HG02588 (cell line): Measurements from ENCODE around the gene MMAB.
"Not testable (repeated sequence)": the region's sequence is repeated elsewhere in the genome, so short reads cannot be mapped to it uniquely, and the experiment has no call there.

Source experiments
- ATAC-seq: cut with Tn5 transposase; IDR thresholded peaks from one replicate; pipeline ENCODE4 v1.9.1; 2021; ENCODE audit warnings: mild to moderate bottlenecking, moderate library complexity; ENCODE audit not compliant: unreplicated experiment

Gene MMAB

GRCh38 chr12:109604132-109604585, 30.9 kb upstream of the MMAB start:
- ATAC-seq, result no peak

GRCh38 chr12:109602132-109602531, 28.8 kb upstream of the MMAB start:
- not testable (repeated sequence) for ATAC-seq

DNA sequence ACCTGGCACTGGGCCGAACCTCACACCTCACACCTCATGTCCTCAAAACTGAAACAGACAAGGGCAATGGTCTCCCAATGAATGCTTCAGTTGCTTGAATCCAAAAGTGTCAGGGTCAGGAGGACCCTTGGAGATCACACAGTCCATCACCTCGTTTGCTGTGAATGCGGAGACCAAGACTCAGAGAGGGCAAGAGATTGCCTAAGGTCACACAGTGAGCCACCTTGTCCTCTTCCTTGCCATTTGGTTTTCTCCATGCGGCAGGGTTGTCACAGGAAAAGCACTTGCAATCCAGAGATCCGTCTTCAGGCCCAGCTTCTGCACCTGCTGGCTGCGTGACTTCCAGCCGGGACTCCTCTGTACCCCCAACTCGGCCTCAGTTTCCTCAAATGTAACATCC, 28.3 kb upstream of the MMAB start:
- no peak for ATAC-seq

DNA sequence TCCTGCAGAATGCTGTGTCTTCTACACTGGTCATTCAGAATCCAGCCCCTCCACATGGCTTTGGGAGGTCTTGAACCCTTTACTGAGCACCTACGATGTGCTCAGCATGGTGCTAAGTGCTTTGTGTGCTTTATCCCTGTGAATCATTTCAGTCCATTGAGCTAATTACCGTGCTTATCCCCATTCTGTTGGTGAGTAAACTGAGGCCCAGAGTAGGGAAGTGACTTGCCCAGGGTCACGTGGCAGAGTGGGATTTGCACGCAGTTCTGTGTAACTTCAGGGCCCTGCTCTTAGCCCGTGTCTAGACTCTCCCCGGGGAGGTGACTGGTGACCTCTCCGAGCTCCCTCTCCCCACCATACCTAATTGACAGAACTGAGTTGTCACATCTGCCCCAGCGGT, 27.7 kb upstream of the MMAB start:
- no peak for ATAC-seq

DNA sequence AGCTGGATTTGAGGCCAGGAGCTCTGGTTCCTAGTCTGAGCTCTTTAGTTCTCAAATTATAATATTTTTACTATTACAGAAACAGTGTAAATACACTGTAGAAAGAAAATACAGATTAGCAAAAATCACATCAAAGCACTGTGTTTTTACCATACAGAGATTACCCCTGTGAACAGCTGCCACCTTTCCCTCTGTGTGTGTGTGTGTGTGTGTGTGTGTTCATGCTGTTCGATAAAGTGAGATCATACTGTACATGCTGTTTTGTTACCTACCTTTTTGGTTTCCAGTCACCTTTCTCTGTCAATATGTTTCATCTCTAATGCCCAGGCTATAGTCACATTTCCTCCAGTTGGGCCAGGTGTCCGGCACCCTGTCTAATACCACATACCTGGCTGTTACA, 27.2 kb upstream of the MMAB start:
- no peak for ATAC-seq

GRCh38 chr12:109599087-109599486, 25.8 kb upstream of the MMAB start:
- no peak for ATAC-seq

DNA sequence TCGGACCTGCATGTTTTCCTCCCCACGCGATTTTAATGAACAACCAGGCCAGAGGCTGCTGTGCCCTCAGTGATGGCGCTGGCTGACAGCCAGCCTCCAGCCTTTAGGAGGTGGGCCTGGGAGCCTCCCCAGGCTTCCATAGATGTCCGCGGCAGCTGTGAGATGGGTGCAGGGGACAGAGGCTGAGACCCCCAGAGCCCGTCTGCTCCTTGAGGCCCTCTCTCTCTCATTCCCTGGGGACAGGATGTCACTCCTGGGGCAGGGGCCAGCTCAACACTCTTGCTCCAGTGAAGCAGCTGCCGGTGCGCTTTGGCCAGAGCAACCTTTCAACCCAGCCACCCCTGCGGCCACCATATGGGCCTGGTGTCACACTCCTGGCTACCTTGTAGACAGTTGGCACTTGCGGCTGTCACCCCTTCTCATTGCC, 25.1 kb upstream of the MMAB start:
- no peak for ATAC-seq

DNA sequence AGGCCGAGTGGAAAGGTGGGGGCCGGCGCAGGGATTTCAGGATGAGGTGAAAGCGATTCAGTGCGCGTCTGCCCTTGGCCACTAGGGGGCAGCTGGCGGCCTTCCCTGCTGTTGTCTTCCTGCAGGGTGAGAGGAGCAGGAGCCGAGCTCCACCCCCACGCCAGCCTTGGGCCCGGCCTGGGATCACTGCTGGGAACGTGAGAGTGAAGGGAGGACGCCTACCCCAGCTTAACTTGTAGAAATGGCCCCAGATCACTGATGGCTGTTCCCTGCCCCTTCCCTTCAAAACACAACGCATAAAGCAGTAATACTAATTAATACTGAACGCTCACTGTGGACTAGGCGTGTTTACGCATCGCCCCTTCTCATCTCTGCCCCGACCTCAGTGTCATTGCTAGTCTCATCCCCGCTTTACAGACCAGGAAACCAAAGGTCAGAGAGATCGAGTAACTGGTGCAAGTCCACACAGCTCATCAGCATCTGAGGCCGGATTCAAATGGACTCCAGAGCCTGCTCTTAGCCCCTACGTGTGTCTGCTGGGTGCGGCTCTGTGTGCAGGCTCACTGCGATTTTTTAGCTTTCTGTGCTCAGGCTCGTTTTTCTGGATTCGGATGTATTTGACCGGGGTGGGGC, 24.6 kb upstream of the MMAB start:
- no peak for ATAC-seq

DNA sequence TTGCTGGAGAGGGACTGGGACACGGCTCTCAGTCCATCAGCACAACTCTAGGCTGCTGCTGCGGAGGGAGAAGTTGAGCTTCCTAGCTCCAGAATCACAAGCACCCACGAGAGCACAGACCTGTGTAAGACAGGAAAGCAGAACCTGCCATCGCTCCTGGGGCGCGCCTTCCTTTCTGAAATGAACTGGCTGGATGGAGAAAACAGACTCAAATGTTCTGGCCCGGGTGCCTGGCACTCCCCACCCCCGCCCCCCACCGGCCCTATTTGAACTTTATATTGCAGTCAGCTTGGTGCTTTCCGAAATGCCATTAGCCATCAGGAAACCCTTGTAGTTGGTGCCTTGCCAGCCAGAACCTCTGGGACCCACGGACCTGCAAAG, 24.1 kb upstream of the MMAB start:
- ATAC-seq, result no peak

- ATAC-seq, result no peak
Observed at GRCh38 chr12:109596418-109597244, 23.3 kb upstream of the MMAB start.

DNA sequence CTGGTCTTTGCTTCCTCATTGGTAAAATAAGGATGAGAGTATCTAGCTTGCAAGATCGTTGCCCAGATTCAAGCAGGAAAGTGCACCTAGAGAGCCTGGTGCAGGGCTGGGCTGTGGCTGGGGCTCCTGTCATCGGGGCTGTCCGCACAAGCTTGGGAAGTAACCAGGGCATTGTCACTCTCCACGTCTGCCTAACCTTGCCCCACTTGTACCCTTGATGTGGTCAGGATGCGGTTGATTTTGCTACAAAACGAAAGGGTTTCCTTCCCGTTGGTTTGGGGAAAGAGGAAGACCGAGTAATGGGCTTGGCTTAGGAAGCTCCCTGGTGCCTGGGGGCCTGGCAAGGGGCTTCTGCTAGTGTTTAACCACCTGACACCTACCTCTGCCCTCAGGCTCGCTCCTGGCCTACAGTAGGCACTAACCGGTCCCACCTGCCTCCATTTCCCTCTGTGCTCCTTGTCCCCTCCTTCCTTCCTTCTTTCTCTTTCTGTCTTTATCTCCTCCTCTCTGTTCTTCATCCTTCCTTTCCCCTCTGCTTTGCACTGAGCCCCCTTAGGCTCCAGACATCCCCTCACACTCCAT, 22.1 kb upstream of the MMAB start:
- no peak for ATAC-seq

GRCh38 chr12:109594556-109595317, 21.4 kb upstream of the MMAB start:
- no peak for ATAC-seq

GRCh38 chr12:109592905-109593272, 19.6 kb upstream of the MMAB start:
- ATAC-seq, result no peak

DNA sequence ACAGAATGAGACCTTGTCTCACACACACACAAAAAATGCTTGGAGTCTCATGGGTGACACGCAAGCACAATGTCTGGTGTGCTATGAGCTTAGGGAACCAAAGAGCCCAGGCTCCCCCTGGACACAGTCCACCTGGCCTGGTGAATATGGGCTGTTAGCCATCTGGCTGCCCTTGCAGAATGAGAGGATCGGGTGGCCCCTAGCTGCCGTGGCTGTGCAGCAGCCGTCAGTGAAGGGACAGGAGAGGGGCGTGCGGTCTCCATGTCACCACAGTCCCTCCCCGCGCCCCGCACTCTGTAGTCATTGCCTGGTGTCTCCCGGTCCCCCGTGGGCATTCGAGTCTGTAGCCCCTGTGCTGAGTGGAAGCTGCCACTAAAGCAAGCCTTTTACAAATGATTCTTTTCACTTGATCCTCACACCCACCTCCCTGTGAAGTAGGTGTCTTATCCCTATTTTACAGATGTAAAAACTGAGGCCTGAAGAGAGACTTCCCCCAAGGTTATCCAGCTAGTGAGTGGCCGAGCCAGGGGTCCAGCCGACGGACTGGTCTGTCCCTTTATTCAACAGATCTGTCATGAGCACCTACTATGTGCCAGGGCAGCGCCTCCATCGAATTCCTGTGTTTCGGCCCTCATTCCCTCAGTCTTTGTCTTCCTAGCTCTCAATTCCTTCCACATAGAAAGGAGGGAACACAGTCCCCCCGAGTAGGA, 19.0 kb upstream of the MMAB start:
- ATAC-seq, result no peak

GRCh38 chr12:109591041-109591440, 17.7 kb upstream of the MMAB start:
- no peak for ATAC-seq

DNA sequence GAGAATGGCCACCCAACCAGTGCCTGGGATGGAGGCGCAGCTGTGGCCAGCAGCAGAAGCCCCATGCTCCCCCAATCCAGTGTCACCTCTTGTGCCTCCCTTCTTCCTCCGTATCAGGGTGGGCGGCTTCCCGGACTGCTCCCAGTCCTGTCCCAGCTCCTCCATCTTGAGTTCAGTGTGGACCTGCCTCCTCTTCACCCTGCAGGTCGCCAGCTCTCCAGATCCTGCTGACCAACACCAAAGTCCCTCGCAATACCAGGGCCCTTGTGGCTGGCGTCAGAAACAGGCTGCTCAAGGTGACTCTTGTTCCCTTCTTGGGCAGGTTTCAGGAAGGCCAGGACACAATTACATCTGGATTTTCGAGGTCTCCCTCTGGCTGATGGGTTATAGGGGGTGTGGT, 17.3 kb upstream of the MMAB start:
- ATAC-seq, result no peak

DNA sequence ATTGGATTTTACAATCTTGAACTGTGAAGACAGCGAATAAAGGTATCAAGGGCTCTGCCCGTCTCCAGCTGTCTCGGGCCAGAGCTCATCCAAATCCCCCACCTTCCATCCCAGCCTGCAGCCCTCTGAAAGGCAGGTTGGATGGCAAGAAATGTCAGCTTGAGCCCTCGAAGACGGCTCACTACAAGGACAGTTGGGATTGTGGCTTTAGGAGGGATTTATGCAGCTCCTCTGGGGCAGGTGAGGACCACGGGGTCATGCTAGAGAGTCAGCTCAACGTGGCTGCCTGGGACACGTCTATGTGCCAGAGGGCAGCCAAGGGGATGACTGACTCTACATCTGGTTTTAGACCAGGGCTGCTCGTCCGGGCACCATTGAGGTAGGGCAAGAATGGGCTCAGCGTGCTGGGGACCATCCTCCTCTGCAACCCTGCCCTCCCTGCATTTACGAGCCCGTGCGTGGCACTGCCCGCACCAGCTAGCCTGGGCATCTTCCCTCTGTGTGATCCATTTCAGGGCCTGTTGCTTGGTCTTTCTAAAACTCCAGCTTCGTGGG, 16.5 kb upstream of the MMAB start:
- no peak for ATAC-seq

DNA sequence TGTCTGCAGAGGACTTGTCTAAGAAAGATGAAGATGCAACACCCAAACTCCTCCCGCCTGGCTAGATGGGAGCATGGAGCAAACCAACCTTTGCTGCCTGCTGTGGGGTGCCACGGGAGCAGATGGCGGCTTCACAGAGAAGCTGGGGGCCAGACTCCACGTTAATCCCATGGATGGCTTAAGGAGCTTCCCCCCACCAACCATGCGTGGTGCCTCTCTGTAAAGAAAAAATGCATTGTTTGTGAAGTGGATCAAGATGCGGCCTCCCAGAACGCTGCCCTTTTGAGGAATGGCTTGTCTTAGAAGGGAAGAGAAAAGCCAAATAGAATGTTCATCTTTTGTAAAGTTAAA, 15.9 kb upstream of the MMAB start:
- no peak for ATAC-seq

DNA sequence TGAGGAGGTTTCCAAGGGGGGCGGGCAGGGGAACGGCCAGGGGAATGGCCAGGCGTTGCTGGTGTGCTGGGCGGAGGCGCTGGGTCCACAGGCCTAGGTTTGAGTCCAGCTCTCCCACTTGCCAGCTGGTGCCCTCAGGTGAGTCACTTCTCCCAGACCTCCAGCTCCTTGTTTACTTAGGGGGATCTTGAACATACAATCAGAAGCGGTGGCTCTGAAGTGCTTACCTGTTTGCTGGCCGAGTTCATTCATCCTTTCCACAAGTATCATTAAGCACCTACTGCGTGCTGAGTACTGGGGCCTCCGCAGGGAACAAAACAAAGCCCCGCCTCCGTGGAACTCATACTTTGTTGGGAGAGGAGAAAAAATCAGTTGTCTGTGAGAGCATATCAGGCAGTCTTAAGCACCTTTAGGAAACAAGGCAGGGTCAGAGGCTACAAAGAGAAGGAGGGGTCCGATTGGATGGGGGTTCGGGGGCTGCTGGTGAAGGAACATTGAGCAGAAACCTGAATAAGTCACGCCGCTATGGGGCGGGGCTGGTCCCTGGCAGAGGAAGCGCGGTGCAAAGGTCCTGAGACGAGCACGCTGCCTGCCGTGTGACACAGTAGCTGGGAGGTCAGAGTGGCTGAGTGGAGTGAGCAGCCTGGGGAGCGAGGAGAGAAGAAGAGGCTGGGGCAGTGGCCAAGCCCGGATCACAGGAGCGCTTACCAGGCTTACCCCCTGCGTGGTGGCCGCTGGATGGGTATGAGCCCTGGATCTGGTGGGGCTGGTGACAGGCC, 15.3 kb upstream of the MMAB start:
- ATAC-seq, result no peak

GRCh38 chr12:109587921-109588320, 14.6 kb upstream of the MMAB start:
- no peak for ATAC-seq
